ENCODE data around the gene ADH1A. TPM values are rescaled to one million over a fixed set of nuclear protein-coding genes. Genes with fewer than 3 reads are reported as not detected.
A peak's percentile ranks its signal among the peaks of the same experiment; 100 is the strongest.
"Not testable (repeated sequence)": the region's sequence is repeated elsewhere in the genome, so short reads cannot be mapped to it uniquely, and the experiment has no call there.

Gene ADH1A
- total and polyA plus RNA-seq, 11 donors: 0.25 to 1.9 TPM; not detected in 9

GRCh38 chr4:99323756-99324155 lies 33.0 kb upstream of the ADH1A start:
- H3K4me1 ChIP-seq: peaks cover 0 to 23% (median 10%) of the 10 kb centered on the region in 12 donors
- TF ChIP-seq CTCF (IDR thresholded peaks at IDR 0.05) (no peak), POLR2A (IDR thresholded peaks at IDR 0.05) (peak in 1 of 2 donors; percentile 16)
- H3K27me3 ChIP-seq: no peaks in the 10 kb centered on the region
- intact Hi-C loops (cut with DNase I): no loop called here
- peaks cover 0 to 9% (median 1%) of the 10 kb centered on the region in 12 donors for H3K9me3 ChIP-seq
- peak overlapping the region; percentile 22 to 84 (median 60) for H3K27ac ChIP-seq
- ATAC-seq (peak; percentile 73 to 91 (median 86)), DNase-seq (no peak)
- H3K4me3 ChIP-seq: no peak overlapping the region
- H3K36me3 ChIP-seq: no peaks in the 10 kb centered on the region
- 80 to 91% (median 89%) methylated on average over 1 of the region's 1 CpG for WGBS, 4 donors

GRCh38 chr4:99321241-99322191 lies 30.7 kb upstream of the ADH1A start, which contains the start of gene ADH1B:
Gene ADH1B, minus strand, starts transcription at chr4:99321401. Its CDS starts 70 bp downstream, at chr4:99321331.
- peaks cover 0 to 7% (median 0%) of the 10 kb centered on the region in 12 donors for H3K9me3 ChIP-seq
- H3K27me3 ChIP-seq: no peaks in the 10 kb centered on the region
- DNase-seq (no peak), ATAC-seq (no peak)
- TF ChIP-seq CTCF (IDR thresholded peaks at IDR 0.05): no peak
- H3K4me1 ChIP-seq: peaks cover 0 to 23% (median 10%) of the 10 kb centered on the region in 12 donors
- intact Hi-C loops (cut with DNase I): no loop called here
- peak within 1 kb of the TSS in 10 of 12 donors; percentile 1 to 51 (median 24) for H3K4me3 ChIP-seq
- no peaks in the 10 kb centered on the region for H3K36me3 ChIP-seq
- H3K27ac ChIP-seq: peak within 1 kb of the TSS in 9 of 12 donors; percentile 11 to 84 (median 37)
- 33 to 44% (median 38%) methylated on average over 8 of the region's 8 CpGs for WGBS, 4 donors

GRCh38 chr4:99317811-99318210 lies 27.0 kb upstream of the ADH1A start:
- not testable (repeated sequence) for DNase-seq, H3K9me3 ChIP-seq, H3K27me3 ChIP-seq, H3K4me1 ChIP-seq, ATAC-seq
- peaks cover 0 to 12% (median 0%) of the 10 kb centered on the region in 9 donors for H3K36me3 ChIP-seq
- WGBS, 4 donors: 83 to 89% (median 88%) methylated on average over 8 of the region's 8 CpGs
- H3K27ac ChIP-seq: peak overlapping the region in 3 of 12 donors; percentile 24 to 59 (median 35)
- intact Hi-C loops (cut with DNase I): loop anchor here in 1 of 10 donors (10.0 kb wide), 1 partner anchor 87 kb away; no protein-coding TSS in a partner anchor
- H3K4me3 ChIP-seq: peak overlapping the region in 1 of 12 donors; percentile 45

GRCh38 chr4:99317354-99317753 lies 26.6 kb upstream of the ADH1A start:
- H3K36me3 ChIP-seq: peaks cover 0 to 16% (median 0%) of the 10 kb centered on the region in 9 donors
- TF ChIP-seq CTCF (IDR thresholded peaks at IDR 0.05) (no peak), POLR2A (IDR thresholded peaks at IDR 0.05) (no peak)
- 73 to 79% (median 76%) methylated on average over 3 of the region's 3 CpGs for WGBS, 4 donors
- DNase-seq (no peak), ATAC-seq (no peak)
- peak overlapping the region in 1 of 12 donors; percentile 45 for H3K4me3 ChIP-seq
- H3K27me3 ChIP-seq: no peaks in the 10 kb centered on the region
- peak overlapping the region in 2 of 12 donors; percentile 35 to 59 for H3K27ac ChIP-seq
- intact Hi-C loops (cut with DNase I): loop anchor here in 1 of 10 donors (10.0 kb wide), 1 partner anchor 87 kb away; no protein-coding TSS in a partner anchor
- no peaks in the 10 kb centered on the region for H3K4me1 ChIP-seq
- no peaks in the 10 kb centered on the region for H3K9me3 ChIP-seq
